ENCODE measurements around the gene ACTN2.

- TF ChIP-seq ZNF830 (tag by site-specific recombination; IDR thresholded peaks at IDR 0.05; ENCODE audit: low read depth) (no peak), ZNF624 (tag by site-specific recombination; IDR thresholded peaks at IDR 0.05) (no peak), MYNN (tag by site-specific recombination; IDR thresholded peaks at IDR 0.05; ENCODE audit: borderline replicate concordance) (no peak), ZSCAN30 (tag by site-specific recombination; IDR thresholded peaks at IDR 0.05) (no peak), ZNF280C (tag by site-specific recombination; IDR thresholded peaks at IDR 0.05) (no peak), ZFHX2 (tag by site-specific recombination; conservative IDR thresholded peaks at IDR 0.05) (no peak)
These were observed 34.3 kb downstream of the ACTN2 start for GRCh38 chr1:236720611-236721010.
